Measurements from ENCODE around the gene MFSD6L.
"Not testable (repeated sequence)": the region's sequence is repeated elsewhere in the genome, so short reads cannot be mapped to it uniquely, and the experiment has no call there.

Gene MFSD6L

GRCh38 chr17:8825802-8826201 is 26.6 kb upstream of the MFSD6L start:
- DNase-seq = no peak

- DNase-seq = no peak
These were observed 24.1 kb upstream of the MFSD6L start for GRCh38 chr17:8823279-8823678.

GRCh38 chr17:8822401-8823035 is 23.4 kb upstream of the MFSD6L start:
- DNase-seq = no peak

GRCh38 chr17:8821446-8822105 is 22.4 kb upstream of the MFSD6L start:
- DNase-seq = no peak

- no peak for DNase-seq
These were observed 21.3 kb upstream of the MFSD6L start for GRCh38 chr17:8820311-8821010.

- no peak for DNase-seq
These were observed 19.6 kb upstream of the MFSD6L start for GRCh38 chr17:8818654-8819330.

GRCh38 chr17:8818047-8818446 is 18.9 kb upstream of the MFSD6L start:
- no peak for DNase-seq

GRCh38 chr17:8806926-8807550 is 7.9 kb upstream of the MFSD6L start:
- DNase-seq = no peak

- no peak for DNase-seq
These were observed 7.2 kb upstream of the MFSD6L start for GRCh38 chr17:8806253-8806925.

- not testable (repeated sequence) for DNase-seq
These were observed 6.2 kb upstream of the MFSD6L start for GRCh38 chr17:8805396-8805795.

GRCh38 chr17:8803531-8804420 is 4.6 kb upstream of the MFSD6L start:
- no peak for DNase-seq

GRCh38 chr17:8801135-8801840 is 2.1 kb upstream of the MFSD6L start:
- DNase-seq = no peak

- DNase-seq = no peak
These were observed 1.5 kb upstream of the MFSD6L start for GRCh38 chr17:8800656-8801055.

- DNase-seq = no peak
These were observed 526 bp upstream of the MFSD6L start for GRCh38 chr17:8799570-8800212.

- DNase-seq = no peak
These were observed 854 bp downstream of the MFSD6L start for GRCh38 chr17:8798176-8798845.

- DNase-seq = no peak
These were observed 1.5 kb downstream of the MFSD6L start for GRCh38 chr17:8797621-8798175.

- DNase-seq = no peak
These were observed 4.5 kb downstream of the MFSD6L start for GRCh38 chr17:8794636-8795035.

GRCh38 chr17:8793649-8794048 is 5.5 kb downstream of the MFSD6L start:
- no peak for DNase-seq

- DNase-seq = no peak
These were observed 6.5 kb downstream of the MFSD6L start for GRCh38 chr17:8792646-8793045.

Measured in stimulated activated CD4-positive, alpha-beta T cell treated with anti-CD3 and anti-CD28 coated beads, Interleukin-4, amount 100 ng/mL, for 1 hour (primary cell).